ENCODE measurements around the gene WDFY2.
A peak's percentile ranks its signal among the peaks of the same experiment; 100 is the strongest.

Gene WDFY2

GRCh38 chr13:51583469-51583874, 790 bp upstream of the WDFY2 start:
- DNase-seq (ENCODE audit: low read depth), result no peak
- TF ChIP-seq, protein P1, sequence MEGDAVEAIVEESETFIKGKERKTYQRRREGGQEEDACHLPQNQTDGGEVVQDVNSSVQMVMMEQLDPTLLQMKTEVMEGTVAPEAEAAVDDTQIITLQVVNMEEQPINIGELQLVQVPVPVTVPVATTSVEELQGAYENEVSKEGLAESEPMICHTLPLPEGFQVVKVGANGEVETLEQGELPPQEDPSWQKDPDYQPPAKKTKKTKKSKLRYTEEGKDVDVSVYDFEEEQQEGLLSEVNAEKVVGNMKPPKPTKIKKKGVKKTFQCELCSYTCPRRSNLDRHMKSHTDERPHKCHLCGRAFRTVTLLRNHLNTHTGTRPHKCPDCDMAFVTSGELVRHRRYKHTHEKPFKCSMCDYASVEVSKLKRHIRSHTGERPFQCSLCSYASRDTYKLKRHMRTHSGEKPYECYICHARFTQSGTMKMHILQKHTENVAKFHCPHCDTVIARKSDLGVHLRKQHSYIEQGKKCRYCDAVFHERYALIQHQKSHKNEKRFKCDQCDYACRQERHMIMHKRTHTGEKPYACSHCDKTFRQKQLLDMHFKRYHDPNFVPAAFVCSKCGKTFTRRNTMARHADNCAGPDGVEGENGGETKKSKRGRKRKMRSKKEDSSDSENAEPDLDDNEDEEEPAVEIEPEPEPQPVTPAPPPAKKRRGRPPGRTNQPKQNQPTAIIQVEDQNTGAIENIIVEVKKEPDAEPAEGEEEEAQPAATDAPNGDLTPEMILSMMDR (IDR thresholded peaks at IDR 0.05; ENCODE audit: low read length, missing control alignments), result no peak
- peak overlapping the region; percentile 48 for H3K4me3 ChIP-seq (replicated peaks; ENCODE audit: low read depth, low read length)

- H3K4me3 ChIP-seq (replicated peaks; ENCODE audit: low read depth, low read length), result peak overlapping the region; percentile 87
- TF ChIP-seq, protein P1 (IDR thresholded peaks at IDR 0.05; ENCODE audit: low read length, missing control alignments), result peak; percentile 5
- DNase-seq (ENCODE audit: low read depth), result peak; percentile 51
These were observed 740 bp downstream of the WDFY2 start for GRCh38 chr13:51584731-51585672.

DNA sequence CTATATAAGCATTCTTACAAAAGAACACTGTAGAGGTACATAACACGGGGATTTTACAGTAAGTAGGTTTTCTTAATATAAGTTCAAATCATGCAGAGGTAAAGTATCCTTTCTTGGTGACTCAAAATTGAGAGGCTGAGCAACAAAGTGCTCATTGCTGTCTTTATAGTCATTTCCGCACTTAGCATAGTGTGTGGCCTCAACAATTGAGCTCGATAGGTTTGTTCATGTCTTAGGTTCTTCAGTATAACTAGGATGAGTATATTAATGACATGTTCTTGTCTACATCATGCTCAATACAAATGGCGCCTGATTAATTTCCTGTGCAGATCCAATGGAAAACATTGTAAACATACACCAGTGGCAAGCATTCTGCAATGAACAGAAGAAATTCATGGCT, 1.4 kb downstream of the WDFY2 start:
- DNase-seq (ENCODE audit: low read depth), result peak; percentile 39
- TF ChIP-seq, protein P1 (IDR thresholded peaks at IDR 0.05; ENCODE audit: low read length, missing control alignments), result no peak

GRCh38 chr13:51587372-51587771, 3.1 kb downstream of the WDFY2 start:
- TF ChIP-seq, protein P1 (IDR thresholded peaks at IDR 0.05; ENCODE audit: low read length, missing control alignments), result no peak
- H3K4me3 ChIP-seq (replicated peaks; ENCODE audit: low read depth, low read length), result no peak overlapping the region
- no peak for DNase-seq (ENCODE audit: low read depth)

More for the DNA sequence above, 1.4 kb downstream of the WDFY2 start:
- peak overlapping the region; percentile 87 for H3K4me3 ChIP-seq (replicated peaks; ENCODE audit: low read depth, low read length)

DNA sequence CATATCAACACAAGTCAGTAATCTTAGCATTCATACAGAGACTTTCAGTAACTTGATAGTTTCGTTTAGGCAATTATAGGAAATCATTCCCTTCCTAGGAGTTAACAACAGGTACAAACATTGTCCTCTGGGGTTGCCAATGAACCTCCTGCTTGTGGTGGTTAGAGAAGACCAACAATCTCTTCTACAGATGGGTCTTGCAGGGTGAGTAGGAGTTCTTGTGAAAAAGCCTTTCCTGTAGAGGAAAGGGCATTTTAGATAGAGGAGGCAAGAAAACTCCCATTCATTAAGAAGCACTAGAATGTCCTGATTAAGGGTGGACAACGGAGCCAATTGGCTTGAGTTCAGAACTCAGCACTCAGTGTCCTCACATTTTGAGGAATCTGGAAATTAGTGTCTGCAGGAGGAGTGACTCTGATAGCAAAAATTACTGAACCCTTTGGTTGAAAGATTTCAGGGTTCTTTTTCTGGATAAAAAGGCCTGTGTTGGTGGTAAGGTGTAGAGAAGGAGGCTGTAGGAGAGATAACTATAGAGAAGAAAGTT, 4.2 kb downstream of the WDFY2 start:
- H3K4me3 ChIP-seq (replicated peaks; ENCODE audit: low read depth, low read length), result no peak overlapping the region
- DNase-seq (ENCODE audit: low read depth), result no peak
- TF ChIP-seq, protein P1 (IDR thresholded peaks at IDR 0.05; ENCODE audit: low read length, missing control alignments), result no peak

DNA sequence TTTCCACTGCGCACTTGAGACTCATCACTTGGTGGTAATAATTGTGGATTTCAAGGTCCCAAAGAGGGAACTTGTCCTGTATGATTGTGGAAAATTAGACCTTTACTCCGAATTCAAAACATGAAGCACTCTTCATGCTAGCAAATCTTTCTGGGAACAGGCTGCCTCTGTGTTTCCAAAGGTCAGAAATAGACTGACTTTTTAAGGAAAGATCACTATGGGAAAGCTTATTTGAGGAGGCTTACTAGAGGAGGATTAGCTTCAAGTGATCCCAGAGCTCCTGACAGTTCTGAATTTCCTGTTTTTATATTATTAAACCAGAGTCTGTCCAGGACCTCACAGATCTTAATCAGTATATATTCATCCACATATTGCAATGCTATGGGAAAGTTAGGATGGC, 5.5 kb downstream of the WDFY2 start:
- DNase-seq (ENCODE audit: low read depth), result no peak
- TF ChIP-seq, protein P1 (IDR thresholded peaks at IDR 0.05; ENCODE audit: low read length, missing control alignments), result no peak
- H3K4me3 ChIP-seq (replicated peaks; ENCODE audit: low read depth, low read length), result no peak overlapping the region

Data from fibroblast of pulmonary artery (primary cell).